Thymus (tissue), 11 donors: ENCODE results near the gene EPHB2. TPM values are rescaled to one million over a fixed set of nuclear protein-coding genes. Genes with fewer than 3 reads are reported as not detected.
"Not testable (repeated sequence)": the region's sequence is repeated elsewhere in the genome, so short reads cannot be mapped to it uniquely, and the experiment has no call there.

ENCODE experiments used
- DNase-seq, 9 donors: peaks; one replicate each; pipeline ENCODE4 v3.0.0-alpha.2; 2013; ENCODE audit warnings: low spot score in 9 of 9, low read depth in 6 of 9, missing footprints in 1 of 9
- H3K27ac ChIP-seq, 2 donors: one replicate each; pipeline ENCODE4 v1.5.1; 2013; ENCODE audit warnings: control low read depth in 1 of 2, low read depth in 1 of 2, low read length in 1 of 2, mild to moderate bottlenecking in 1 of 2, moderate library complexity in 1 of 2
- H3K27me3 ChIP-seq, 2 donors: one replicate each; pipeline ENCODE4 v1.5.1; 2013; ENCODE audit warnings: low read length in 1 of 2; ENCODE audit not compliant: control insufficient read depth in 2 of 2, insufficient read depth in 1 of 2
- H3K36me3 ChIP-seq, 2 donors: one replicate each; pipeline ENCODE4 v1.5.1; 2013; ENCODE audit warnings: low read length in 1 of 2, mild to moderate bottlenecking in 1 of 2, moderate library complexity in 1 of 2; ENCODE audit not compliant: control insufficient read depth in 2 of 2, insufficient read depth in 2 of 2
- H3K4me1 ChIP-seq, 2 donors: one replicate each; pipeline ENCODE4 v1.5.1; 2013; ENCODE audit warnings: low read length in 2 of 2; ENCODE audit not compliant: control insufficient read depth in 2 of 2, insufficient read depth in 2 of 2
- H3K4me3 ChIP-seq, 2 donors: one replicate each; pipeline ENCODE4 v1.5.1; 2013; ENCODE audit warnings: low read length in 2 of 2, control low read depth in 1 of 2, mild to moderate bottlenecking in 1 of 2
- H3K9me3 ChIP-seq, 2 donors: one replicate each; pipeline ENCODE4 v1.5.1; 2013; ENCODE audit warnings: low read length in 1 of 2, mild to moderate bottlenecking in 1 of 2; ENCODE audit not compliant: control insufficient read depth in 2 of 2, insufficient read depth in 1 of 2
- WGBS: extraction: QIAGEN DNeasy Blood & Tissue Kit; methylation state at CpG from one replicate; pipeline ENCODE4 v1.1.7; 2013; 5-methylcytosine and 5-hydroxymethylcytosine counted together
- polyA plus RNA-seq: library from polyadenylated mRNA; stranded (reverse); fragments of 200-250 nt; gene quantifications from one replicate; pipeline ENCODE4 v1.2.3, GENCODE V29; 2013
- total RNA-seq: library from RNA; stranded (reverse); fragments of 120-200 nt; gene quantifications from one replicate; pipeline ENCODE4 v1.2.4, GENCODE V29; 2013
- donor health status: healthy.

EPHB2 gene
- total and polyA plus RNA-seq, 2 donors, result 1.6 to 2.6 TPM

DNA sequence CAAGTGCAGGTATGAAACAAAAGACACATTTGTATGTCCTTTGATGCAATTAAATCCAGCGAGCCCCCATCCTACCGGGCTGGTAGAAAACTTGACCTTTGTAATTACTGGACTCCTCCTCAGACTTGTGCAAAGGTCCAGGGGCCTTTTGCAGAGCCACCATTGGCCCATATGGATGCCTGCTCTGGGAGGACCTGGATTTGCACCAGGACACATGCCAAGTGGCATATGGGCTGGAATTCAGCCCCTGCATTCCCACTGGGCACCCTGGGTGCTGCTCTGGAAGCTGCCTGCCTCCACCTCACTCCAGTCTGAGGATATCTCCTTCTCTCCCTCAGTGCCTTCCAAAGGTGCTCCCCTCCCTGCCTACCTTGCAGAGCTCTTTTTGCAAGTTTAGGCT lies 226.0 kb downstream of the EPHB2 start:
- H3K4me1 ChIP-seq, result no peaks in the 10 kb centered on the region
- peaks cover 0 to 3% of the 10 kb centered on the region in 2 donors for H3K9me3 ChIP-seq
- DNase-seq, result no peak
- 82% methylated on average over 2 of the region's 2 CpGs for WGBS
- no peak overlapping the region for H3K27ac ChIP-seq
- no peaks in the 10 kb centered on the region for H3K36me3 ChIP-seq
- no peak overlapping the region for H3K4me3 ChIP-seq
- H3K27me3 ChIP-seq, result no peaks in the 10 kb centered on the region

DNA sequence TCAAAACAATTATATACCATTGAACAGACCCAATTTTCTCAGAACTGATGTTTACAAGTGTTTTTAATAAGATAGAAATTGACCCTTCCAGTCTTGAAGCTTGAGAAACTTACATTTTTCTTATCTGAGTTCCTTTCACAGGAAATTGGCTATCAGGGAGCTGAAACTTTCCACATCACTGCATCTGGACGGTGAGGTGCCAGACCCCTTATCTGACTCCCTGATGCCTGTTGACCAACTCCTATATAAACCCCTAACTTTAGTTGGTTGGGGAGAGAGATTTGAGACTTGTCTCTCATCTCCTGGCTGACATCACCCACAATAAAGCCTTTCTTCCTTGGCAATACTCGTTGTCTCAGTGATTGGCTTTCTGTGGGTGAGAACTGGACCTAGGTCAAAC lies 230.6 kb downstream of the EPHB2 start:
- H3K9me3 ChIP-seq, result peaks cover 0 to 3% of the 10 kb centered on the region in 2 donors
- no peaks in the 10 kb centered on the region for H3K27me3 ChIP-seq
- no peaks in the 10 kb centered on the region for H3K4me1 ChIP-seq
- no peak for DNase-seq
- 72% methylated on average over 2 of the region's 2 CpGs for WGBS
- H3K27ac ChIP-seq, result no peak overlapping the region
- no peaks in the 10 kb centered on the region for H3K36me3 ChIP-seq
- H3K4me3 ChIP-seq, result no peak overlapping the region

DNA sequence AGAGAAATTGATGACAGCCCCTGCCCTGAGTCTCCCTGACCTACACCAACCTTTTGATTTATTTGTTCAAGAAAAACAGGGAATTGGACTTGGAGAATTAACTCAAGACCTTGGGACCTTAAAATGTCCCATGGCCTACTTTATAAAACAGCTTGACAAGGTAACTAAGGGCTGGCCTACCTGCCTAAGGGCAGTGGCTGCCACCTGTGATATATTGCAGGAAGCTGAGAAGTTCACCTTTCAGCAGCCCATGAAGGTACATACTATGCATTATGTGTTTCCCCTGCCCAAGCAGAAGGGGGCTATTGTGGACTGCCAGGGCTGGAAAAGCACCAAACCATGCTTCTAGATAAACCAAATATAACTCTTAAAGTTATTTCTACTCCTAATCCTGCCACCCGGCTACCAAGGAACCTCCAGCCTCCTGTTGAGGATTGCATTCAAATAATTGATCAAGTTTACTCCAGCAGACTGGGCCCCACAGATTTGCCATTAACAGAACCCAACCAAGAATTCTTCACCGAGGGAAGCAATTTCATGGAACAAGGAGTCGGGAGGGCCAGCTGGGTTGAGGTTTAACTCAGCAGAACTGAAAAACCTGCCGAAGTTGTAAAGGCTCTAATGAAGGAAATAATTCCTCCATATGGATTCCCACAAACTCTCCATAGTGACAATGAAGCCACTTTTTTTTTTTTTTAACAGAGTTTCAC lies 233.9 kb downstream of the EPHB2 start:
- Histone ChIP-seq H3K27ac (no peak overlapping the region), H3K36me3 (no peaks in the 10 kb centered on the region), H3K4me3 (no peak overlapping the region), H3K9me3 (peaks cover 0 to 3% of the 10 kb centered on the region in 2 donors), H3K4me1 (no peaks in the 10 kb centered on the region), H3K27me3 (no peaks in the 10 kb centered on the region)
- DNase-seq, result no peak
- 90% methylated on average over 4 of the region's 4 CpGs for WGBS

DNA sequence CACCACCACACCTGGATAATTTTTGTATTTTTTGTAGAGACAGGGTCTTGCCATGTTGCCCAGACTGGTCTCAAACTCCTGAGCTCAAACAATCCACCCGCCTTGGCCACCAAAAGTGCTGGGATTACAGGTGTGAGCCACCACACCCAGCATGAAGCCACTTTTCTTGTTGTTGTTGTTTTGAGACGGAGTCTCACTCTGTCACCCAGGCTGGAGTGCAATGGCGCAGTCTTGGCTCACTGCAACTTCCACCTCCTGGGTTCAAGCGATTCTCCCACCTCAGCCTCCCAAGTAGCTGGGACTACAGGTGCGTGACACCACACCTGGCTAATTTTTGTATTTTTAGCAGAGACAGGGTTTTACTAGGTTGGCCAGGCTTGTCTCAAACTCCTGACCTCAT lies 234.5 kb downstream of the EPHB2 start:
- 90% methylated on average over 5 of the region's 5 CpGs for WGBS
- H3K36me3 ChIP-seq, H3K4me3 ChIP-seq, H3K27me3 ChIP-seq, H3K27ac ChIP-seq, H3K4me1 ChIP-seq, H3K9me3 ChIP-seq, DNase-seq: not testable (repeated sequence)

DNA sequence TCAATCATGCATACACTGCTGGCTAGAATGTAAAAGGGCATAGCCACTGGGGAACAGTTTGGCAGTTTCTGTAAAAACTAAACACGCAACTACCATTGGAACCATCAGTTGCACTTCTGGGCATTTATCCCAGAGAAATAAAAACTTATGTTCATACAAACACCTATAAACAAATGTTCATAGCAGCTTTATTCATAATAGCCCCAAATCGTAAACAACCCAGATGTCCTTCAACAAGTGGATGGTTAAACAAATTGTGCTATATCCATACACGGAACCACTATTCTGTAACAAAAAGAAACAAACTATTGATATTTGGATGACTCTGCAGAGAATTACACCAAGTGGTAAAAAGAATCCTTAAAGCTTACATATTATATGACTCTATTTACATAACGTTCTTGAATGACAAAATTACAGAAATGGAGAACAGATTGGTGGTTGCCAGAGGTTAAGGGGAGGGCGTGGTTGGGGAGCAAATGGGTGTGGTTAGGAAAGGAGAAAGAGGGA lies 239.2 kb downstream of the EPHB2 start:
- no peaks in the 10 kb centered on the region for H3K4me1 ChIP-seq
- H3K36me3 ChIP-seq, result no peaks in the 10 kb centered on the region
- no peak overlapping the region for H3K4me3 ChIP-seq
- no peak for DNase-seq
- 83% methylated on average over 5 of the region's 5 CpGs for WGBS
- H3K9me3 ChIP-seq, result no peaks in the 10 kb centered on the region
- peaks cover 21 to 32% of the 10 kb centered on the region in 2 donors for H3K27me3 ChIP-seq
- H3K27ac ChIP-seq, result no peak overlapping the region

DNA sequence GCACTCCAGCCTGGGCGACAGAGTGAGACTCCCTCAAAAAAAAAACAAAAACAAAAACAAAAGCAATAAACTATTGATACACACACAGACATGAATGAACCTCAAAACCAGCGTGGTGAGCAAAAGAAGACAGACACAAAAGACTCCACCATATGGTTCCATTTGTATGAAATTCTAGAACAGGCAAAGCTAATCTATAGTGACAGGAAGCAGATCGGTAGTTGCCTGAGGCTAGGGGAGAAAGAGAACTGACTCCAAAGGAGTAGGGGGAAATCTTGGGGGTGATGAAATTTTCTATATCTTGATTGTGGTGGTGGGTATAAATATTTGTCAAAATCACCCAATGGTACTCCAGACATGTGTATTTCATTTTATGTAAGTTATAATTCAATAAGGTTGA lies 241.2 kb downstream of the EPHB2 start:
- H3K27ac ChIP-seq, result no peak overlapping the region
- H3K27me3 ChIP-seq, result peaks cover 21 to 46% of the 10 kb centered on the region in 2 donors
- no peaks in the 10 kb centered on the region for H3K9me3 ChIP-seq
- 74% methylated on average over 3 of the region's 3 CpGs for WGBS
- no peaks in the 10 kb centered on the region for H3K36me3 ChIP-seq
- DNase-seq, result no peak
- no peak overlapping the region for H3K4me3 ChIP-seq
- H3K4me1 ChIP-seq, result no peaks in the 10 kb centered on the region

DNA sequence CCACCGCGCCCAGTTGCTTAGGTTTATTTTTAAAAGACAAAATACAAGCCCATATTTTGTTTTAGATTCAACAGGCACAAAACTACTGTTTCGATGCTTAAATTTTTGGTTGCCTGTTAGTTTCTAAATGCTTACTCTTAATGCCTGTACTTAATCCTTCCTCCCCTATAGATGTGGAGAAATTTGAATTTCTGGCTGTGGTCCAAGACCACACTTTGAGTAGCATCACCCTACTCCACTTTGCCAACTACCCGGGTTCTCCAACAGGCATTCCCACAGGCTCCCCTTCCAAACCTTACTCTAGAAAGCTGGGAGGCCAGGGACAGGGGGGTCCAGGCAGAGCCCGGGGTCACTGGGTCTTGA lies 242.0 kb downstream of the EPHB2 start:
- Histone ChIP-seq H3K27me3 (peaks cover 21 to 46% of the 10 kb centered on the region in 2 donors), H3K36me3 (no peaks in the 10 kb centered on the region), H3K4me3 (no peak overlapping the region), H3K27ac (no peak overlapping the region), H3K9me3 (no peaks in the 10 kb centered on the region), H3K4me1 (no peaks in the 10 kb centered on the region)
- DNase-seq, result no peak
- WGBS, result 84% methylated on average over 5 of the region's 5 CpGs

DNA sequence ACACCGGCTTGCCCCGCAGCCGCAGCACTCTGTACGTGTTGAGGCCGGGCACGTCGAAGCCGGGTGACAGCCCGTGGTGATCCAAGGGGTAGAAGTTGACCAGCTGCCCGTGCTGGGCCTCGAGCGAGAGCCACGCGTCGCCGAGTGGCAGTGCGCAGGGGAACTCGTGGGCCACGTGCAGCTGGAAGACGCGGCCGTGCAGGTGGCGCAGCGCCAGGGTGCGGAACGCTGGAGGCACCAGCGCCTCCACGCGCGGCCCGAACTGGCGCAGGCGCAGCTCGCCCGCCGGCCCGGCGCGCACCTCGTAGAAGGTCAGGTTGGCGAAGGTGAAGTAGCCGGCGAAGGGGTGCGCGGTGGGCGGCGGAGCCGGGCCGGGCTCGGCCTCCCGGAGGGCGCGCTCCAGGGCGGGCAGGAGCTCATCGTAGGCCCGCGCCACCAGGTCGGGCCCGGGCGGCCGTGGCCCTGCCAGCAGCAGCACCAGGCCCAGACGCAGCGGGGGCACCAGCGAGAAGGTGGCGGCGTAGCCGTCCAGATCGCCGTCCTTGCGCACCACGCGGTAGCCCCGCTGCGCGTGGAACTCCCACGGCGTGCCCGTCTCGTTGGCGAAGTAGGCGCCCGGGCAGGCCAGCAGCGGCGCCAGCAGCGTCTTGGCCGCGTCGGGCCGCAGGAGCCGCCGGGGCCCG lies 242.6 kb downstream of the EPHB2 start:
- no peak for DNase-seq
- Histone ChIP-seq H3K27ac (no peak overlapping the region), H3K4me1 (no peaks in the 10 kb centered on the region), H3K4me3 (no peak overlapping the region), H3K27me3 (peaks cover 21 to 46% of the 10 kb centered on the region in 2 donors), H3K9me3 (no peaks in the 10 kb centered on the region), H3K36me3 (no peaks in the 10 kb centered on the region)
- 18% methylated on average over 92 of the region's 92 CpGs for WGBS

DNA sequence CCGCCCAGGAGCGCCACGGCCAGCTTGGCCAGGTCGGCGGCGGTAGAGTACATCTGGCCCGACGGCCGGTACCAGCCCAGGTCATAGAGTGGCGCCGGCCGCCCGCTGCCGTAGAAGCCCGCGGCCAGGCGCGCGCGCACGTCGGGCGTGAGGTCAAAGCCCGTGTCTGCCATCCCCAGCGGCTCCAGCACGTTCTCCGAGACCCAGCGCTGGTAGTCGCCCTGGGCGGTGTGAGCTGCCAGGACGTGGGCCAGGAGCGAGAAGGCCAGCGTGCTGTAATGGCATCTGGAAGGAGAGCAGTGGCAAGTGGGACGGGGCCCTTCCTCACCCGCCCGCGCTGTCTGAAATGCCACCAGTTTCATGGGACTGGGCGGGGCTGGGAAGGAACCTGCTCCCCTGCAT lies 243.1 kb downstream of the EPHB2 start:
- 17% methylated on average over 38 of the region's 38 CpGs for WGBS
- no peak for DNase-seq
- Histone ChIP-seq H3K9me3 (no peaks in the 10 kb centered on the region), H3K27me3 (peaks cover 21 to 48% of the 10 kb centered on the region in 2 donors), H3K27ac (no peak overlapping the region), H3K4me3 (no peak overlapping the region), H3K4me1 (no peaks in the 10 kb centered on the region), H3K36me3 (no peaks in the 10 kb centered on the region)
